Right hindlimb (tissue), 1 donor: Measurements from ENCODE around the gene ATXN7.

Experiments used
- DNase-seq: peaks from one replicate; pipeline ENCODE4 v3.0.0-alpha.2; 2018

Gene ATXN7

DNA sequence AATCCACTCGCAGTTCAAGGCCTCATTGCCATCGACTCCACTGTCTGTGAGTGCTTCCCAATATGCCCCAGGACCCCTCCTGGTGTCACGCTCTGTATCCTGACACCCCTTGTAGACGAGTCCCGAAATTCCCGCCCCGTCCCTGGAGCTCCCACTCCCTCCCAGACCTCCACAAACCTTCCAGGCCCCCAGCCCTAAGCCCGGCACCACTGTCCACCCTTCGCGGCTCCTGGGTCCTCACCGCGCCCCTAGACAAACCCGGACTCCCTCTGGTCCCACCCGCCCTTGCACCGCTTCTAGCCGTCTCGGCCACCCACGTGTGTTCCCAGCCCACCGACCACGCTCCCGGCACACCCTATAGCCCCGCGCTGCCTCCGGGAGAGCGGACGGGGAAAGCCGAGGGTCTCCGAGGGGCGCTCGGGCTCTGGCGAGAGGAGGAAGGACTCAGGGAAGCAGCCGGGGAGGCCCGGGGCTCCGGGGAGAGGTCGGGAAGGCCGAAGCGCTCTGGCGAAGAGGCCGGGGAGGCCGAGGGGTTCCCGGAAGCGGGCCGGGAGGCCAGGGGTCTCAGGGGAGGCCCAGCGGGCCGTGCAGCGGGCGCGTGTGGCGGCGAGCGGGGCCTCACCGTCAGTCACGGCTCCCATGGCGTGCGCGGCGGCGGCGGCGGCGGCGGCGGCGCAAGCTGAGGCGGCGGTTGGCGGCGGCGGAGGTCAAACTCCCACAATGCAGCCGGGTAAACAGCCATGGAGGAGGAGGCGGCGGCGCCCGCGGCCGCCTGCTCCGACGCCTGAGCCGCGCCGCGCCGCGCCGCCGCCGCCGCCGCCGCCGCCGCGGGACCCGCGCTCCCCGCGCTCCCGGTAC, at the start of gene ATXN7, which contains the start of gene THOC7:
Gene ATXN7, plus strand, starts transcription at position 718 of the 858 bp plus-strand sequence. CDS start 48,732 bp downstream, outside the sequence.
Gene THOC7, minus strand, starts transcription at position 656 of the 858 bp plus-strand sequence. Its CDS starts 15 bp downstream, at position 641.
- DNase-seq = peak; percentile 80

- no peak for DNase-seq
These were observed 49.4 kb upstream of the ATXN7 start for GRCh38 chr3:63814237-63814636.

DNA sequence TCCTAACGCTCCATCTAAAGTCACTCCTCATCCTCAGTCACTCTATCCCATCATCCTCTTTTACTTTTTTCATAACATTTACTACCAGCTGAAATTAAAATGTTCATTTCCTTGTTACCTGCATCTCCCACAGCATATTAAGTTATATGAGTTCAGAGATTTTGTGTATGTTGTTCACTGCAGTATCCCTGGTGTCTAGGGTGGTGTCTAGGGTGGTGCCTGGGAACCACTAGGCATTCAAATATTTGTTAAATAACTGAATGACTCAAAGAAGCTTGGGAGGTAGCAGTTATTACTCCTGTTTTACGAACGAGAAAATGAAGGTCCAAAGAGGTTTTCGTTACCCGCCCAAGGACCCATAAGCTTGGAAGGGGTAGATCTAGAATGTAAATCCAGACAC, 46.4 kb upstream of the ATXN7 start:
- DNase-seq = no peak

DNA sequence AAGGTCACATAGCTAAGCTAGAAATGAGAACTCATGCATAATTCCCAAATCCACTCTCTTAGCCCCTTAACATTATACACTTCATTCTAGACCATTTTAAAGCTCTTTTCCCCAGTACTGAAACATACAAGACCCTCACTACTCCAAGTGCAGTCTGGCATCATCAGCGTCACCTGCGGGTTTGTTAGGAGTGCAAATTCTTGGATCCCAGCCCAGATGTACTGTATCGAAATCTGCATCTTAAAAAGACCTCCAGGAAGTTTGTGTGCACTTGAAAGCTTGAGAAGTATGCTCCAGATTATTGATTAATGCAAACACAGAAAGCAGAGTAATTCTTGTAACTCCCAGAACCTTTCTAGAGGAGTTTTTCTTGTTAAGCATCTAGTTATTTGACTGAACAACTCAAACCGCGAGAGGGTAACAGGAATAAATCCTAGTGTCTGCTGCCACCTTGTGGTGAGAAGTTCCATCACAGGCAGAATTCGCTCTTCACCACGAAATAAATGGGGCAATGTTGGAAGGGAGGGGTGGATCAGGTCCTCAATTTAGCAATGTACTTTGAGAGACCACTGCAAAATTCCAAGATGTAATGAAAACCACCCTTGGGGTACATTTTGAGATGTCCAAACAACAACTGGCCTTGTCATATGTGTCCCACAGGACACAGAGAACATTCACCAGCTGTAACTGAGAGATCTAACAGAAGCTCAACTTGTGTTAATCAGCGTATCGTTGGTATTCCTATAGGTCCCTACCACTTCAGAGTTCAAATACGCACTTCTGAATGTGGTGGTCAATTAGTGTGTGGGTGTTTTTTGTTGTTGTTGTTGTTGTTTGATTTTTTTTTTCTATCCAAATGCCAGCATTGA, 45.2 kb upstream of the ATXN7 start:
- peak; percentile 58 for DNase-seq

DNA sequence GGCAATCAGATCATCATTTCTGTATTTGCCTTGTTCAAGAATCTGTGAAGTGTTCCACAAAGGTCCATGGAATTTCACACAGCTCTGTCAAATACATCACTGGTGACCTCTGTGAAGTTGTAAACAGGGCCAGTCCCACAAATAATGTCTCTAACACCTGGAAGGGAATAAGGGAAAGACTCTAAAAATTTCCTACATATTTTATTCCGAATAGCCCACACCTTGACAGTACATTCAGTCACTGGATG, 44.6 kb upstream of the ATXN7 start, which contains the start of gene C3orf49:
Gene C3orf49, plus strand, starts transcription at position 149 of the 248 bp plus-strand sequence. CDS start 173 bp downstream, outside the sequence.
- no peak for DNase-seq

DNA sequence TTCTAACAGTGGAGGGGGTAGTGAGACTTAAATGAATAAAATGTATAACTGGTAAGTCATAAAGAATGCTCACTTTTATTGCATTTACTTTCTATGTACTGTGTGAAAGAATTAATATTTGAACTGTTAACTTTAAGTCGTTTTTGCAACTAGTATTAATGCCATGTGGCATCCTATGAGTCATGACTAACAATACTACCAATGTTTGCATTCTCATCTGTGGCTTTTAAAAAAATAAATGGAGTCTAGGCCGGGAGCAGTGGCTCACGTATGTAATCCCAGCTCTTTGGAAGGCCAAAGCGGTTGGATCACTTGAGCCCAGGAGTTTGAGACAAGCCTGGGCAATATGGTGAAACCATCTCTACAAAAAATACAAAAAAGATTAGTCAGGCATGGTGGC, 39.4 kb upstream of the ATXN7 start:
- DNase-seq = no peak

- no peak for DNase-seq
These were observed 33.1 kb upstream of the ATXN7 start for GRCh38 chr3:63830526-63830925.

DNA sequence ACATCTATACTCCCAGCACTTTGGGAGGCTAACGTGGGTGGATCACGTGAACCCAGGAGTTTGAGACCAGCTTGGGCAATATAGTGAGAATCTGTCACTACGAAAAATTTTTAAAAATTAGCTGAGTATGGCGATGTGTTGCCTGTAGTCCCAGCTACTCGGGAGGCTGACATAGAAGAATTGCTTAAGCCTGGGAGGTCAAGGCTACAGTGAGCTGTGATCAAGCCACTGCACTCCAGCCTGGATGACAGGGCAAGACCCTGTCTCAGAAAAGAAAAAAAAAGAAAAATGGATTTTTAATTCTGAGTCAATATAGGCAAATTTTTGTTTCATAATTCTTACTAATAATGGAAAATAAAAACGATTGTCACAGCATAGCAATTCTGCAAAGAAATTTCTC, 31.3 kb upstream of the ATXN7 start:
- DNase-seq = no peak

GRCh38 chr3:63841704-63842103, 22.0 kb upstream of the ATXN7 start:
- DNase-seq = no peak

DNA sequence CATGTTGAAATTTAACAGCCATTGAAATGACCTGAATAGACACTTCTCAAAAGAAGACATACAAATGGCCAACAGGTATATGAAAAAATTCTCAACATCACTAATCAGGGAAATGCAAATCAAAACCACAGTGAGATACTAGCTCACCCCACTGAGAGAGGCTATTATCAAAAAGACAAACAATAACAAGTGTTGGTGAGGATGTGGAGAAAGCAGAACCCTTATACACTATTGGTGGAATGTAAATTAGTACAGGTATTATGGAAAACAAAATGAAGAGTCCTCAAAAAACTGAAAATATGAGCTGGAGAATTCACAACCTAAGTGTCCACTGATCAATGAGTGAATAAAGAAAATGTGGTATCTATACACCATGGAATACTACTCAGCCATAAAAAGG, 21.5 kb upstream of the ATXN7 start:
- DNase-seq = no peak

- no peak for DNase-seq
These were observed 18.5 kb upstream of the ATXN7 start for GRCh38 chr3:63845215-63845614.

DNA sequence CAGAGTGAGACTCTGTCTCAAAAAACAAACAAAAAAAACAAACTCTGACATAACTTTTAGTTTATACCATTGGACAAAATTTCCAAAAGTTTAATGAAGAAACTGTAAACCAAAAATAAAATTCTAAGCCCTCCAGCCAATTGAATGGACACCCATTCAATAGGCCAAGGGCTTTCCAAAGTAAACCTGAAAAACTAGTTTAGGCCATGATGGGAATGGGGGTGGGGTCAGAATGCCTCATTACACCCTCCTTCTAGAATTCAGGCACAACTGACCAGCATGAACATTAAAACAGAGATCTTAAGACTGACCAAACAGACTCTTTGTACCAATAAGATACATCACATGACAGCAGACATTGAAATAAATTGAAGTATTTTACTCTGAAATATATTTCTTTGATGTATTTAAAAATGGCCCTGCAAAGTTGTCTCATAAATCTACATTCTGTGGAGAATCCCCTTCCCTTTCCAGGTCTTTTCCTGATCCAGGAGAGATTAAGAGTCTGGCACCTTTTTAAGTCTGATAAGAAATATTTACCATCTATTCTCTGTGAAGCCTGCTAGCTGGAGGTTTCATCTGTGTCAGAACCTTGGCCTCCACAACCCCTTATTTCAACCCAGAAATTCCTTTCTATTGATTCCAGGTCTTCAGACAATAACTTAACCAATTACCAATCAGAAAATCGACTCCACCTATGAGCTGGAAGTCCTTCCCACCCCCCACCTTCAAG, 15.8 kb upstream of the ATXN7 start:
- no peak for DNase-seq

- no peak for DNase-seq
These were observed 14.5 kb upstream of the ATXN7 start for GRCh38 chr3:63849175-63849574.

DNA sequence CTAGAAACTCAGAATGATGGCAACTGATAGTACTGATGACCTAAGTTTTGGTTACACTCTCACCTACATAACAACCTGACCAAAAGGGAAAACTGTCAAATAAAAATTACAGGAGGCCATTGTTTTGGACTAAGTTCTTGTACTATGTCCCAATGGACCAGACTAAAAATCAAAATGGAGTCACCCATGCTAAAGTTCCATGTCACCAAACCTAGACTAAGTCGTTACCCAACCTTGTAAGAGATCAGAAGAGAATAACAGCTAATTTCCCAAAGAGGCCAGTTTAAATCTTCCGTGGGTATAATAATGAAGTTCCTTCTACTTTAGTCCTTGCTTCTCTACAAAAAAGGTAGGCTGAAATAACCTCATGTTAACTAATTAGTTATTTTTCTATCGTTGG, 12.4 kb upstream of the ATXN7 start:
- no peak for DNase-seq

GRCh38 chr3:63853106-63853505, 10.6 kb upstream of the ATXN7 start:
- DNase-seq = no peak

- no peak for DNase-seq
These were observed 8.2 kb upstream of the ATXN7 start for GRCh38 chr3:63855333-63855940.

DNA sequence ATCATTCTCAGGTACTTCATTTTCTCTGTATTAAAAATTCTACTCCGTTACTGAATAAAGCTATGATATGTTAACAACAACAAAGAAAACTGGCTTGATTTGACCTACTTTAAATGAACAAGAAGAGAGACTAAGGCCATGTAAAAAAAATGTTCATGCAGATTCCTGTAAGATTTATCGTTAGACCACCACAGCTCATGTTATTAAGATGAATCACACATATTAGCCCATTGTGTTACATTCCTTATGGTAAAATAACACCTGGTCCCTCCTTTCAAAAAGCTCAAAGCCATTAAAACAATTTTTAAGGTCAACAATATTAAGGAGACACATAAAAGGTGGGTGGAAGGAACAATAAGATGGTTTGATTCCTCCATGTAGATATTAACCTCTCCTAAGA, 6.4 kb upstream of the ATXN7 start:
- no peak for DNase-seq

GRCh38 chr3:63860776-63861175, 2.9 kb upstream of the ATXN7 start:
- no peak for DNase-seq

DNA sequence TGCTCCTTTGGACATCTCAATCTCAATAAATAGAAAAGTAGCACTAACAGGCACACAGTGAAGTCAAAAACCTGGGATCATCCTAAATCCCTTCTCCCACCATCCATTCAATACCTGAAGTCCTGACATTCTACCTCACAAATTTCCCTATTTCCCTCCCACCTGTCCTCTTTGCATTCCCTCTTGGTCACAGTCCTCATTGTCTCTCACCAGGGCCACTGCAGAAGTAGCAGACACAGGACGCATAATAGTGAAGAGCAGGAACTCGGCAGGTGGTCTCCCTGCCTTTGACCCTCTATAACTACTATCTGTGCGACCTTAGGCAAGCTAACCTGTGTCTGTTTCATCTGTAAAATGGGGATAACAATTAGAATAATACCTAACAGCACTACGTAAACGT, 2.4 kb upstream of the ATXN7 start:
- no peak for DNase-seq

- DNase-seq = no peak
These were observed 890 bp upstream of the ATXN7 start for GRCh38 chr3:63862804-63863149.

DNA sequence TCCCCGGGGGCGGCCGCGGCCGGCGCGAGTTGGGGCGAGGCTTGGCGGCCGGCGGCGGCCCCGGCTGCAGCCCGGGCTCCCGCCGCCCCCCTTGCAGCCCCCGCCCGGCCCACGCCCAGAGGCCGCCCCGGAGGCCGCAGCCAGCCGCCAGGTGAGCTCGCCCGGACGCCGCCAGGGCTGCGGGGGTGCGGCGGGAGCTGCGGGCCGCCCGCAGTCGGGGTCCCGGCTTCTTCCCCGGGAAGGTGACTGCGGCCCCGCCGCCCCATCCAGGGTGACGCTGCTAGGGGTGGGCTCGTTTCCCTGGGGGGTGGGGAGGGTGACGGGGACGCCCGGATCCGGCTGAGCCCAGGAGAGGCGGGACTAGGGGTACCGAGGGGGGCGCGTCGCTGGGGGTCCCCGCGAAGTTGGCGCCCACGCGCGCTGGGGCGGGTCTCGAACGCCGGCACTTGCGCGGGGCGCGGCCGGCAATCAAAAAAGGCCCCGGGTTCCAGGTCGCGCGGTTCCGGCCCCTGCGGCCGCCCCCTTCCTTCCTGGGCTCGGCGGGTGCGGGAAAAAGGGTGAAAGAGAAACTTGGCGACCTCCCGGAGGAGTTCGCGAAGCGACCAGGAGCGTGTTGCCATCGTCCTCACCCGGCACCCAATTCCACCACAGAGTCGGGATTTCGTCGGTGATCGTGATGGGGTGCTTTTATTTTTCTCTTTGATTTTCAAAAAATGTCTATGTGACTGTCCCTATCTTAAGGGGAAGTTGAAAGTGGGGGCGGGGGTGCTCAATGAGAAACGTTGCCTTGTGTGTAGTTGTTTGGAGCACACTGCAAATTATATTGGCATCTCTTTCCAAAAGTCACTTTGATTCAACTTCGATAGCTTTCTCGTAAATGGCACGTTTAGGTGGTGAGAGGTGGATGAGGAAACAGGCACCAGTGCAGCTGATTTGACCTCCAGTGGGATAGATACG, 619 bp downstream of the ATXN7 start:
- peak; percentile 44 for DNase-seq

- no peak for DNase-seq
These were observed 1.3 kb downstream of the ATXN7 start for GRCh38 chr3:63864965-63865327.
